IPS-15b (cell line): ENCODE measurements around the gene UBXN11.
A peak's percentile ranks its signal among the peaks of the same experiment; 100 is the strongest.

Source experiments
- H3K27me3 ChIP-seq: one replicate; pipeline ENCODE4 v1.6.1; 2013; ENCODE audit warnings: low read length; ENCODE audit not compliant: control insufficient read depth, insufficient read depth
- H3K36me3 ChIP-seq: one replicate; pipeline ENCODE4 v1.6.1; 2013; ENCODE audit warnings: low read length; ENCODE audit not compliant: control insufficient read depth, insufficient read depth
- H3K4me1 ChIP-seq: one replicate; pipeline ENCODE4 v1.6.1; 2013; ENCODE audit warnings: mild to moderate bottlenecking, low read length; ENCODE audit not compliant: control insufficient read depth, insufficient read depth
- H3K4me3 ChIP-seq: one replicate; pipeline ENCODE4 v1.5.1; 2013; ENCODE audit warnings: low read depth, low read length
- H3K9ac ChIP-seq: one replicate; pipeline ENCODE4 v1.6.1; 2013; ENCODE audit warnings: low read depth, mild to moderate bottlenecking, low read length
- H3K9me3 ChIP-seq: one replicate; pipeline ENCODE4 v1.6.1; 2013; ENCODE audit warnings: mild to moderate bottlenecking, low read length; ENCODE audit not compliant: control insufficient read depth, insufficient read depth

Gene UBXN11

DNA sequence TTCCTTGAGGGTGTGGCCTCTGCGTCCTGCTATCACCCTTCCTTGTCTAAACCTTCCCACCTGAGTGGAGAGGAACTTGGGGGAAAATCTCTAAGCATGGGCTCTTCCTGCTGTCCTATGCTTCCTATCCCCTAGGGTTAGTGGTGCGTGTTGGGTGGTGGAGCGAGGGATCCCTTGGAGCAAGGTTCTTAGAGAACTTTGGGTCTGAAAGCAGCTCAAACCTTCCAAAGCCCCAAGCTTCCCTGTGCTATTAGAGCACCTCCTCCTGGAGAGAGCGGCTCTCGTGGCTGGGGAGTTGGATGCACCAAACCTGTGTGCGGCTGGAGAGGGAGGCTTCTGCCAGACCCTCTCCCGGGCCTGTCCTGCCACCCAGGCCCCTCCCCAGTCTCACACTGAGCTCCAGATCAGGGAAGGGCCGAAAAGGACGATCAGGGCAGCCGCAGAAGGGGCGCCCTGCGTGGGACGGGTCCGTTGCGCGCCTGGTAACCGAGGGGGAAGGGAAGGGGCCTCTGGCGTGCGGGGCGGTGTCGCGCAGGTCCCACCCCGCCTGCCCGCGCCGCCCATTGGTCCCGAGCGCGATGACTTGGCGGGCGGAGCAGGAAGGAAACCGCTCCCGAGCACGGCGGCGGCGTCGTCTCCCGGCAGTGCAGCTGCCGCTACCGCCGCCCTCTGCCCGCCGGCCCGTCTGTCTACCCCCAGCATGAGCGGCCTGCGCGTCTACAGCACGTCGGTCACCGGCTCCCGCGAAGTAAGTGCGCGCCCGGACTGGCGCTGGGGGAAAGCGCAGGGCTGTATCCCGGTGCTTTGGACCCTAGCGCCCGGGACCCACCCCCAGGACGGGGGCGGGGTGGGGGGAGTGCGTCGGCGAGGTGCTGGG, 26.7 kb downstream of the UBXN11 start, which contains the start of gene SH3BGRL3:
Gene SH3BGRL3, plus strand, starts transcription at position 631 of the 877 bp plus-strand sequence. Its CDS starts 70 bp downstream, at position 701.
- no peaks in the 10 kb centered on the region for H3K27me3 ChIP-seq
- peak within 1 kb of the TSS; percentile 82 for H3K9ac ChIP-seq
- H3K9me3 ChIP-seq = no peaks in the 10 kb centered on the region
- H3K4me3 ChIP-seq = peak within 1 kb of the TSS; percentile 77
- H3K36me3 ChIP-seq = peaks cover 23% of the 10 kb centered on the region
- H3K4me1 ChIP-seq = peaks cover 29% of the 10 kb centered on the region

DNA sequence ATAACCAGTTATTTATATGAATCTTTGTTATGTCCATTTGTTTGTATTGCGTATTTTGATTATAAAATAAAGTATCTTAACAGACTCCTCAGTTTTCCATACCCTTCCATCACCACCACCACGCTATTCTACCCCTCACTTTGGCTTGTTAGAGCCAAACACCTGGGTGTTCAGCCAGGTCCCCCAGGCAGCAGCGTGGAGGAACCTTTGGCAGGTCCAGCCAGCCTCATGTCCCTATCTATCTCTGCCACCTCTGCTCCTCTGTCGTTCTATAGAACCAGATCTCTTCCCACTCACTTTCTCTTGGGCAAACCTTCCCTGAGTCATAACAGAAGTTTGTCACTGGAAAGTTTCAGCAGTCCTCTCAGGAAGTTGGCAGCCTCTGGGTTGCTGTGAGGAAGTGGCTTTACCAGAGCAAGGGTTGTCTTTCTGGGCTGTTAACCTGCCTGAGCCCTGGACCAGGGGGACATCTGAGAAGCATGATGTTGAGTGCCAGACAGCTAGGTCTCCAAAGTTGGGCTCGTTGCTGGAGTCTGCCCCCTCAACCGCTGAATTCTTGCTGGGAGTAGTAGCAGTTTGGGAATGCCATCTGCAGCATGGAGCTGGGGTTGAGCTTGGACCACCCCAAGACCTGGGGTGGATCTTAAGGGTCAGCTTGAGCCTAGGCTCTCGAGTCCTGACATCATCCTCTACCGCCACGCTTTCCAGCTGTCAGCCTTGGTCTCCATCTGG, 27.5 kb downstream of the UBXN11 start:
- Histone ChIP-seq H3K4me3 (peak overlapping the region; percentile 77), H3K36me3 (peaks cover 23% of the 10 kb centered on the region), H3K4me1 (peaks cover 24% of the 10 kb centered on the region), H3K9me3 (no peaks in the 10 kb centered on the region), H3K9ac (no peak overlapping the region), H3K27me3 (no peaks in the 10 kb centered on the region)

DNA sequence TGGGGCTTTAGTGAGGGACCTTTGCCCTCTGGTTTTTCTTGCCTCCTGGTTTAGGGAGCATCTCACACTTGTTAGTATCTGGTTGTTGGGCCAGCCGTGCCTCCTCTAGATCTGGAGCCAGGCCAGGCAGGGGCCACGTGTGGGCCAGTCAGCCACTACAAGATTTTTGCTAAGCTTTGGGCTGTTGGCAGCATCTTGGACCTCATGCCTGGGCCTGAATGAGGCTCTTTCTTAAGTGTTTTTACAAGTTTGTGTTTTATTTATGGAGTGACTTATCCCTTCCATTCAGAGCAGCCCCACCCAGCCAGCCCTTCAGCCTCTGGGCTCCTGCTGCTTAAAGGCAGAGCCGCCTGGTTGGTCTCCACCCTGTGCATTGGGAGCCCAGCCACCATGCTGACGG, 28.1 kb downstream of the UBXN11 start:
- Histone ChIP-seq H3K4me3 (no peak overlapping the region), H3K4me1 (peaks cover 24% of the 10 kb centered on the region), H3K9me3 (no peaks in the 10 kb centered on the region), H3K36me3 (peaks cover 23% of the 10 kb centered on the region), H3K9ac (no peak overlapping the region), H3K27me3 (no peaks in the 10 kb centered on the region)

DNA sequence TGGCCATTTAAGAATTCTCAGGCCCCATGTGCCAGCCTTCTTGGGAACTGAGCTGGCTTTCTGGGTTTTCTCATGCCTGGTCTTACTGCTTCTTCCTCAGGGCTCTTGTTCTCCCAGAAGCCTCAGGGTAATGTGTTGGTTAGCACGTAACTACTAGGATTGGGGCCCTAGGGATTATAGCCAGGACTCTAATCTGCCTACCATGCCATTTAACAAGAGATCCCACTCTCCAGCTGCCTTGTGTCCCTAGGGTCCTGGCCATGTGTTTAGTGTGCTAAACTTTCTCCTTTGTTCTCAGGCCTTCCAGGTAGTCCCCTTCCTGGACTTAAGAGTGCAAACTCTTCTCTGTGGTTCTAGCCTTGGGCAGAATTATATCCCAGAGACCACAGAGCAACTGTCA, 28.7 kb downstream of the UBXN11 start:
- peaks cover 29% of the 10 kb centered on the region for H3K36me3 ChIP-seq
- H3K4me1 ChIP-seq = peaks cover 23% of the 10 kb centered on the region
- H3K9me3 ChIP-seq = no peaks in the 10 kb centered on the region
- H3K9ac ChIP-seq = no peak overlapping the region
- H3K4me3 ChIP-seq = no peak overlapping the region
- no peaks in the 10 kb centered on the region for H3K27me3 ChIP-seq

DNA sequence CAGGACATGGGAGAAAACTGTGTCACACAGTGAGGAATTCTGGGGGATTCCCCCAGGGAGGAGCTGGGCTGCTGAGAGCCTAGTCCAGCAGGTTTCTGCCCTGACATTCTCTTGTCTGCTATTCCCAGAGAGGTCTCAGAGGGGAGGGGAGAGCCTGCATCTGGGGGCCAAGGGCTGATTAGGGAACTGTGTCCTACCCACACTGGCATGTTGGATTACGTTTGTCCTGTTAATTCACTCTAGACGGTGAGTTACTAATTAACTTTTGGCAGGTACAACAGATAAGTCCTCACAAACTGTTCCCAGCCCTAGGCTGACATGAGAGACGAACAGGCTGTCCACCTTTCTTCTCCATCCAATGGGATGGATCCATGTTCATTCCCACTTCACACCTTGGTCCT, 29.2 kb downstream of the UBXN11 start:
- Histone ChIP-seq H3K9ac (no peak overlapping the region), H3K27me3 (no peaks in the 10 kb centered on the region), H3K4me1 (peaks cover 20% of the 10 kb centered on the region), H3K9me3 (no peaks in the 10 kb centered on the region), H3K4me3 (no peak overlapping the region), H3K36me3 (peaks cover 30% of the 10 kb centered on the region)

DNA sequence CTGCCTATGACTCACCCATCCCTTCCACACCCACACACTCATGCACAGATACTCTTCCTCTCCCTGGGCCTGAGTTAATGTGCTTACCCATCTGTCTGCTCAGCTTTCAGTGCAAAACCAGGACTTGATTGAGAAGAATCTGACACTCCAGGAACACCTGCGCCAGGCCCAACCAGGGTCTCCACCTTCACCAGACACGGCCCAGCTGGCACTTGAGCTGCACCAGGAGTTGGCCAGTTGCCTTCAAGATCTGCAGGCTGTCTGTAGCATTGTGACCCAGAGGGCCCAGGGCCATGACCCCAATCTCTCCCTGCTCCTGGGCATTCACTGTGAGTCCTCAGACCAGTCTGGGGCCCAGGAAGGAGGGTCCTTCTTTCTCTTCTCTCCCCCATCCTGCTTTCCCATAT, 30.0 kb downstream of the UBXN11 start:
- H3K36me3 ChIP-seq = peaks cover 30% of the 10 kb centered on the region
- H3K9ac ChIP-seq = no peak overlapping the region
- no peaks in the 10 kb centered on the region for H3K9me3 ChIP-seq
- no peak overlapping the region for H3K4me3 ChIP-seq
- no peaks in the 10 kb centered on the region for H3K27me3 ChIP-seq
- H3K4me1 ChIP-seq = peaks cover 16% of the 10 kb centered on the region

DNA sequence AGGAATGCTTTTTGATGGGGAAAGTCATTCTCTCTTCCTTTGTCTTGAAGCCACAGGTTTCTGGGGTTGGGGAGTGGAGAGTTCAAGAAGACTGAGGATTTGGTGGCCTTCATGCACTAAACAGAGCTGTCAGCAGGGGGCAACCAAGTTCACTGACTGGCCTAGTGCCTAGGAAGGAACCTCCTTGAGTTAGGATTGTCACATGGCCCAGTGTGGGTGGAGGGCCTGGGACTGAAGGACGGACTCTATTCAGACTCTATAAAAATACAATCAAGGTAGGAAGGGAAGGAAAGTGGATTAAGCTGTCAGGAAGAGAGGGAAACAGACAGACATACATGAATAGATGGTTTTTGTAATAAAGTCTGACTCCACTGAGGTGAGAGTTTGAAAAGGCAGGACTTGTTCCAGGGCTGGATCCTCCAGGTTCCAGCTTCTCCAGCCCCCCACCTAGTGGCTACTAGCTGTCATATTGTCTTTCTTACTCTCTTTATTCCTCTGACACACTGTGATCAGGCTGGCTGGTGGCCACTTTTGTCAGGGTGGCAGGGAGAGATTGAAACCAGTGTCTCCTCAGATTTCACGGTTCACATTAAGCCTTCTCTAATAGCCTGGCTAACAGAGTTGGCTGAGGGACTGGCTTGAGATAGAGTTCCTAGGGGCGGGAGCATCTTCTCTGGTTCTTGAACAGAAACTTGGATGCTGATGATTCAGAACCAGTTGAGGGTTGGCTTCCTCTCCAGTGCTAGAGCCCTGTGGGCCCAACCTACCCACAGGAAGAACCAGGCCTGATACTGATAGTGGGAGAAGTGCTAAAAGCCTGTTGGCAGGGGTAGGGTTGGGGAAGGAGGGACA, 30.6 kb downstream of the UBXN11 start:
- Histone ChIP-seq H3K9me3 (no peaks in the 10 kb centered on the region), H3K4me1 (peaks cover 13% of the 10 kb centered on the region), H3K4me3 (no peak overlapping the region), H3K27me3 (no peaks in the 10 kb centered on the region), H3K36me3 (peaks cover 35% of the 10 kb centered on the region), H3K9ac (no peak overlapping the region)

DNA sequence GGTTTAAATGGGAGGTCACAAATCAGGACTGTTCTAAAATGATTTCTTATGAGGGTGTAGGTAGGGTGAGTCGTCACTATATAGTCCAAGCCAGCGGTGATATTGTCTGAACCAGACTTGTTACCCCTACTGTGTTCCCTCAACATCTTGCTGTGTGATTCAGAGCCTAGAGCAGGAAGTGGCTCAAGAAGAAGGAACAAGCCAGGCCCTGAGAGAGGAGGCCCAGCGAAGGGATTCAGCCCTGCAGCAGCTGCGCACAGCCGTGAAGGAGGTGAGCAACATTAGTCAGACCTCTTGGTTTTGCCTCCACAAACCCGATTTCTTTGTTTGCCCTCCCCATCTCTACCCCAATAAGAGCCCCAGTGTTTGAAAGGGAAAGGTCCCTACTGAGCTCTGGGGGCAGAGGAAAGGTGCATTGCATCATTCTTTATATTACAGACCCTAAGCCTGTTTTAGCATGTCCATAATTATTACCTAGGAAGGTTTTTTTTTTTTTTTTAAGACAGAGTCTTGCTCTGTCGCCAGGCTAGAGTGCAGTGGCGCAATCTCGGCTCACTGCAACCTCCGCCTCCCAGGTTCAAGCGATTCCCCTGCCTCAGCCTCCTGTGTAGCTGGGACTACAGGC, 31.5 kb downstream of the UBXN11 start:
- peaks cover 10% of the 10 kb centered on the region for H3K4me1 ChIP-seq
- no peaks in the 10 kb centered on the region for H3K27me3 ChIP-seq
- peaks cover 42% of the 10 kb centered on the region for H3K36me3 ChIP-seq
- no peaks in the 10 kb centered on the region for H3K9me3 ChIP-seq
- H3K9ac ChIP-seq = no peak overlapping the region
- no peak overlapping the region for H3K4me3 ChIP-seq

DNA sequence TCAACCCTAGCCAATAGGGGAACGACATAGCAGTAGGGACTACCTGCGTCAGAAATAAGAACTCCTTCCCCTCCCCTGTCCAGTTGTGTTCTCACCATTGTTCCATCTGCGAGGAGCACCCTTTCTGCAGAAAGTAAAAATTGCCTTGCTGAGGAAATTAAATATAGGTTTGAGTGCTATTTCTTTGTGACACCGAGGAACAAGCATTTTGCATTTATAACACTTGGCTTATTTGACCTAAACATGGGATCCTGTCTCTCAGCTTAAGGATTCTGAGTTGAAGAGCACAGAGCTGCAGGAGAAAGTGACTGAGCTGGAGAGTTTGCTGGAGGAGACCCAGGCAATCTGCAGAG, 37.3 kb downstream of the UBXN11 start:
- H3K9ac ChIP-seq = no peak overlapping the region
- peaks cover 40% of the 10 kb centered on the region for H3K36me3 ChIP-seq
- peaks cover 3% of the 10 kb centered on the region for H3K9me3 ChIP-seq

DNA sequence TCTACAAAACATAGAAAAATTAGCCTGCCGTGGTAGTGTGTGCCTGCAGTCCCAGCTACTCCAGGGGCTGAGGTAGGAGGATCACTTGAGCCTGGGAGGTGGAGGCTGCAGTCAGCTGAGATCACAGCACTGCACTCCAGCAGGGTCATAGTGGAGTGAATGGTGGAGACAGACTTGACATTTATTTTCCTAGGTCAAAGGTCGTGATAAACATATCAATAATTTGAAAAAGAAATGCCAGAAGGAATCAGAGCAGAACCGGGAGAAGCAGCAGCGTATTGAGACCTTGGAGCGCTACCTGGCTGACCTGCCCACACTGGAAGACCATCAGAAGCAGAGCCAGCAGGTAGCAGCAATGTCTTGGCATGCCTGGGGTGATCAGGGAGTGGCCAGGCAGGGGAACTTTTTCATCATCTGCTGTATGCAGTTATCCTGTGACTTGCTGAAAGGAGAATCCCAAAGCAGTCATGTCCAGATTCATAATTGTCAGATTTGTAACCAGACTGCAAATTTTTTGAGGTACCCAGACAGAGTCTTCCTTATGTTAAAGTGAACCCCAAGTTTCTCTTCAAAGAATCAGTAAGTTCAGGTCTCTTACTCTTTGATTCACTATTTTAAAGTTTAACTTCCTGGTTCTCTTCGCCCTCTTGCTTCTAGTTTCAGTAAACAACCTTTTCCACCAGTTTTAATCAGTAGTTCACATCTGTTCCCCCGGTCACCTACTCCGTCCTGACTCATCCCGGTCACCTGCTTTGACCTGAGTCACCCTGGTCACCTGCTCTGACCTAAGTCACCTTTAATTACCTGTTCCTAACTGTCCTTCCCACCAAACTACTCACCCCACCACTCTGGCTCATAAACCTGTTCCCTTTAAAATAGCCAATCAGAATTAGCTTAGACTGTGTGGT, 37.9 kb downstream of the UBXN11 start:
- Histone ChIP-seq H3K4me1 (no peaks in the 10 kb centered on the region), H3K4me3 (no peak overlapping the region), H3K9me3 (peaks cover 3% of the 10 kb centered on the region), H3K9ac (no peak overlapping the region), H3K27me3 (no peaks in the 10 kb centered on the region), H3K36me3 (peaks cover 40% of the 10 kb centered on the region)

More for the DNA sequence above, 37.3 kb downstream of the UBXN11 start:
- H3K4me3 ChIP-seq = no peak overlapping the region
- H3K27me3 ChIP-seq = no peaks in the 10 kb centered on the region
- no peaks in the 10 kb centered on the region for H3K4me1 ChIP-seq
